ENCODE results near the gene FMO3. TPM values are rescaled to one million over a fixed set of nuclear protein-coding genes. Genes with fewer than 3 reads are reported as not detected.

FMO3 gene
- total and polyA plus RNA-seq, 2 of the 4 experiments (the other 2 are of a cell fraction), result under 0.01 to 0.10 TPM

DNA sequence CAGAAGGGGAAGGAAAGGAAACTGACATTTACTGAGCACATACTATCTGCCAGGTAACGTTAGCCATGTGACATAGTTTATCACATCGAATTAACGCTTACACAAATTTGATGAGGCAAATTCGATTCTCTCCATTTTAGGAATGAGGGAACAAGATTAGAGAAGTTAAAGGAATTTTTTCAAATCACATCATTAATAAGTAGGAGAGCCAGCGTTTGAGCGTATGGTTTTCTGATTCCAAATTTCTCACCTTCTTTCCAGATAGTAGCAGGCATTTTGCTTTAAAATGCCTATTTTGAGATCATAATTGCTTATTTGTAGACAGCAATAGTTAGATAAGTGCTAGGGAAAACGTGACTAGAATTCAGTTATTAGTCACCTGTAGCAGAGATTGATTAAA lies 19.3 kb downstream of the FMO3 start:
- H3K79me1 ChIP-seq (ENCODE audit: low read depth in 1 of 2, low read length in 2 of 2), result no peaks in the 10 kb centered on the region
- no peak overlapping the region for H3K4ac ChIP-seq (ENCODE audit: low read depth, low read length)
- BruUV-seq (replicated peaks), result no TSS peak
- 40% methylated on average over 1 of the region's 7 CpGs; no CpG with 5 or more reads in 1 of the 2 experiments for WGBS, 2 experiments (ENCODE audit: extremely low coverage in 2 of 2, insufficient read length in 1 of 2)
- dilution Hi-C loops (cut with HindIII; ENCODE audit: low sequenced_read_pairs, unreplicated experiment), result no loop called here
- in situ Hi-C loops (cut with MboI; ENCODE audit: low sequenced_read_pairs), result no loop called here
- H3K9me3 ChIP-seq (ENCODE audit: control insufficient read depth, insufficient read depth, low read length), result no peaks in the 10 kb centered on the region
- no peak overlapping the region for H2AK9ac ChIP-seq (replicated peaks; ENCODE audit: low read depth, low read length, poor library complexity)
- H2BK5ac ChIP-seq (ENCODE audit: low read depth, low read length, poor library complexity, severe bottlenecking), result no peak overlapping the region
- no peaks in the 10 kb centered on the region for H3K36me3 ChIP-seq (ENCODE audit: control insufficient read depth, insufficient read depth, low read length)
- no peak overlapping the region for H3K9ac ChIP-seq (ENCODE audit: low read depth, low read length)
- peak overlapping the region; percentile 98; the same call in 1 of the 2 replicates for H4K5ac ChIP-seq (ENCODE audit: low read depth, low read length)
- peaks cover 20% of the 10 kb centered on the region for H3K4me1 ChIP-seq (ENCODE audit: control insufficient read depth, insufficient read depth, low read length)
- peak overlapping the region; percentile 99; the same call in 1 of the 2 replicates for H3K27ac ChIP-seq (ENCODE audit: insufficient read depth, low read length)
- no peak for ATAC-seq (ENCODE audit: low read depth)
- H3K23ac ChIP-seq (ENCODE audit: low read depth, low read length), result no peak overlapping the region
- H2AFZ ChIP-seq (replicated peaks; ENCODE audit: low read length, poor library complexity), result no peak overlapping the region
- H2BK20ac ChIP-seq (ENCODE audit: low read depth, low read length), result no peak overlapping the region
- H4K8ac ChIP-seq (ENCODE audit: low read depth in 2 of 2, low read length in 2 of 2), result peak overlapping the region; percentile 30 to 70; a peak in 2 of 4 replicates
- H3K4me3 ChIP-seq (ENCODE audit: insufficient read depth, low read depth, low read length), result no peak overlapping the region
- H2BK15ac ChIP-seq (ENCODE audit: low read depth, low read length), result 0 out of 3 replicates have a peak overlapping the region, but pooled peaks have one; percentile 45
- intact Hi-C loops (cut with micrococcal nuclease), result no loop called here
- no peak for DNase-seq
- ChIA-PET POLR2A (ENCODE audit: unreplicated experiment) (no interaction called here), CTCF (no interaction called here)
- peak overlapping the region; percentile 35; the same call in 1 of the 2 replicates for H2BK120ac ChIP-seq (ENCODE audit: low read depth, low read length)
- H3K14ac ChIP-seq (replicated peaks; ENCODE audit: low read depth, low read length), result no peak overlapping the region
- H2AK5ac ChIP-seq (ENCODE audit: low read depth, low read length), result no peak overlapping the region
- no peaks in the 10 kb centered on the region for H3K9me1 ChIP-seq (ENCODE audit: insufficient read depth, low read length)
- no peak overlapping the region for H3K4me2 ChIP-seq (ENCODE audit: low read depth, low read length)
- H3K18ac ChIP-seq (ENCODE audit: low read depth, low read length), result peak overlapping the region; percentile 99
- no peak for TF ChIP-seq ELK1 (IDR thresholded peaks at IDR 0.05; ENCODE audit: borderline replicate concordance, low read depth, low read length)
- TF ChIP-seq NFE2L2 (IDR thresholded peaks at IDR 0.05; ENCODE audit: low read depth, low read length), result no peak
- TF ChIP-seq RAD21 (IDR thresholded peaks at IDR 0.05; ENCODE audit: low read length), result no peak
- H4K20me1 ChIP-seq (ENCODE audit: insufficient read depth, low read length), result no peaks in the 10 kb centered on the region
- no peak overlapping the region for H4K91ac ChIP-seq (ENCODE audit: insufficient read depth, low read depth, low read length)
- H3K56ac ChIP-seq (ENCODE audit: extremely low read depth, insufficient read depth, low read length), result no peak overlapping the region
- no peaks in the 10 kb centered on the region for H3K27me3 ChIP-seq (ENCODE audit: control insufficient read depth, insufficient read depth, low read length)
